Panc1 (cell line): ENCODE measurements around the gene FHOD1.

Source experiments
- SIN3A ChIP-seq: IDR thresholded peaks from 2 replicates; pipeline ENCODE4 v1.6.1; 2012; ENCODE audit warnings: low read depth, mild to moderate bottlenecking, low read length, moderate library complexity, borderline replicate concordance; ENCODE audit not compliant: insufficient read depth
- TF ChIP-seq, protein P1 (sequence below): fragments of 450-650 bp; IDR thresholded peaks from 2 replicates; pipeline ENCODE4 v1.5.1; 2017; ENCODE audit warnings: mild to moderate bottlenecking

GRCh38 chr16:67197704-67198103, 49.6 kb downstream of the FHOD1 start:
- TF ChIP-seq, protein P1, sequence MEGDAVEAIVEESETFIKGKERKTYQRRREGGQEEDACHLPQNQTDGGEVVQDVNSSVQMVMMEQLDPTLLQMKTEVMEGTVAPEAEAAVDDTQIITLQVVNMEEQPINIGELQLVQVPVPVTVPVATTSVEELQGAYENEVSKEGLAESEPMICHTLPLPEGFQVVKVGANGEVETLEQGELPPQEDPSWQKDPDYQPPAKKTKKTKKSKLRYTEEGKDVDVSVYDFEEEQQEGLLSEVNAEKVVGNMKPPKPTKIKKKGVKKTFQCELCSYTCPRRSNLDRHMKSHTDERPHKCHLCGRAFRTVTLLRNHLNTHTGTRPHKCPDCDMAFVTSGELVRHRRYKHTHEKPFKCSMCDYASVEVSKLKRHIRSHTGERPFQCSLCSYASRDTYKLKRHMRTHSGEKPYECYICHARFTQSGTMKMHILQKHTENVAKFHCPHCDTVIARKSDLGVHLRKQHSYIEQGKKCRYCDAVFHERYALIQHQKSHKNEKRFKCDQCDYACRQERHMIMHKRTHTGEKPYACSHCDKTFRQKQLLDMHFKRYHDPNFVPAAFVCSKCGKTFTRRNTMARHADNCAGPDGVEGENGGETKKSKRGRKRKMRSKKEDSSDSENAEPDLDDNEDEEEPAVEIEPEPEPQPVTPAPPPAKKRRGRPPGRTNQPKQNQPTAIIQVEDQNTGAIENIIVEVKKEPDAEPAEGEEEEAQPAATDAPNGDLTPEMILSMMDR = no peak
- no peak for TF ChIP-seq SIN3A
